Glutamatergic neuron (in vitro differentiated cells): ENCODE measurements around the gene CORIN. TPM values are rescaled to one million over a fixed set of nuclear protein-coding genes. Genes with fewer than 3 reads are reported as not detected.

ENCODE experiments used
- DNase-seq: peaks from one replicate; pipeline ENCODE4 v3.0.0; 2022
- H3K27ac Mint-ChIP-seq: one replicate; pipeline ENCODE4 v1.8.0; 2020; ENCODE audit warnings: mild to moderate bottlenecking, mixed read lengths, inconsistent platforms; ENCODE audit not compliant: unreplicated experiment
- H3K27me3 Mint-ChIP-seq: one replicate; pipeline ENCODE4 v1.8.0; 2020; ENCODE audit warnings: mild to moderate bottlenecking, moderate library complexity, mixed read lengths, inconsistent platforms; ENCODE audit not compliant: unreplicated experiment
- H3K36me3 Mint-ChIP-seq: one replicate; pipeline ENCODE4 v1.8.0; 2020; ENCODE audit warnings: mild to moderate bottlenecking, mixed read lengths, inconsistent platforms; ENCODE audit not compliant: unreplicated experiment
- H3K4me1 Mint-ChIP-seq: one replicate; pipeline ENCODE4 v1.8.0; 2020; ENCODE audit warnings: mild to moderate bottlenecking, low read depth, mixed read lengths, inconsistent platforms; ENCODE audit not compliant: unreplicated experiment
- H3K4me3 Mint-ChIP-seq: one replicate; pipeline ENCODE4 v1.8.0; 2020; ENCODE audit warnings: mild to moderate bottlenecking, mixed read lengths, inconsistent platforms; ENCODE audit not compliant: unreplicated experiment
- H3K9me3 Mint-ChIP-seq: one replicate; pipeline ENCODE4 v1.8.0; 2020; ENCODE audit warnings: mild to moderate bottlenecking, moderate library complexity, mixed read lengths, inconsistent platforms; ENCODE audit not compliant: unreplicated experiment
- CTCF ChIP-seq: fragments of 200-600 bp; sonication (generic); IDR thresholded peaks from one replicate; pipeline ENCODE4 v1.5.0; 2021; ENCODE audit not compliant: partially characterized antibody, unreplicated experiment
- total RNA-seq: library from RNA; stranded (reverse); fragmentation: NEBNext Ultra II Directional; extraction: Animal tissue kit (Norgen Biotek cat#: 25700); gene quantifications from one replicate; pipeline ENCODE4 v1.2.1, GENCODE V29; 2021; ENCODE audit not compliant: unreplicated experiment

Gene CORIN
- total RNA-seq, 1 donor from 2014 or later: 0.32 TPM

- Mint-ChIP-seq H3K9me3 (peaks cover 1% of the 10 kb centered on the region), H3K36me3 (peaks cover 2% of the 10 kb centered on the region), H3K4me1 (no peaks in the 10 kb centered on the region), H3K27ac (no peak overlapping the region), H3K4me3 (no peak overlapping the region), H3K27me3 (no peaks in the 10 kb centered on the region)
- DNase-seq: no peak
- no peak for TF ChIP-seq CTCF
These were observed 220.3 kb downstream of the CORIN start for GRCh38 chr4:47617607-47618006.

- no peaks in the 10 kb centered on the region for H3K27me3 Mint-ChIP-seq
- H3K4me1 Mint-ChIP-seq: no peaks in the 10 kb centered on the region
- H3K9me3 Mint-ChIP-seq: peaks cover 1% of the 10 kb centered on the region
- no peak for TF ChIP-seq CTCF
- H3K27ac Mint-ChIP-seq: no peak overlapping the region
- DNase-seq: no peak
- no peak overlapping the region for H3K4me3 Mint-ChIP-seq
- no peaks in the 10 kb centered on the region for H3K36me3 Mint-ChIP-seq
These were observed 222.5 kb downstream of the CORIN start for GRCh38 chr4:47615385-47615784.

GRCh38 chr4:47612116-47613023 is 225.5 kb downstream of the CORIN start:
- H3K4me3 Mint-ChIP-seq: no peak overlapping the region
- TF ChIP-seq CTCF: no peak
- no peak overlapping the region for H3K27ac Mint-ChIP-seq
- DNase-seq: no peak
- no peaks in the 10 kb centered on the region for H3K36me3 Mint-ChIP-seq
- no peaks in the 10 kb centered on the region for H3K27me3 Mint-ChIP-seq
- H3K4me1 Mint-ChIP-seq: no peaks in the 10 kb centered on the region
- no peaks in the 10 kb centered on the region for H3K9me3 Mint-ChIP-seq

- no peaks in the 10 kb centered on the region for H3K4me1 Mint-ChIP-seq
- H3K27ac Mint-ChIP-seq: no peak overlapping the region
- no peak for DNase-seq
- H3K27me3 Mint-ChIP-seq: no peaks in the 10 kb centered on the region
- H3K36me3 Mint-ChIP-seq: no peaks in the 10 kb centered on the region
- no peaks in the 10 kb centered on the region for H3K9me3 Mint-ChIP-seq
- no peak for TF ChIP-seq CTCF
- H3K4me3 Mint-ChIP-seq: no peak overlapping the region
These were observed 231.4 kb downstream of the CORIN start for GRCh38 chr4:47606482-47606881.

- no peak overlapping the region for H3K27ac Mint-ChIP-seq
- no peak for TF ChIP-seq CTCF
- H3K36me3 Mint-ChIP-seq: no peaks in the 10 kb centered on the region
- H3K9me3 Mint-ChIP-seq: no peaks in the 10 kb centered on the region
- no peak overlapping the region for H3K4me3 Mint-ChIP-seq
- H3K27me3 Mint-ChIP-seq: no peaks in the 10 kb centered on the region
- DNase-seq: no peak
- H3K4me1 Mint-ChIP-seq: no peaks in the 10 kb centered on the region
These were observed 239.0 kb downstream of the CORIN start for GRCh38 chr4:47598896-47599295.
